Measurements from ENCODE around the gene SYVN1. TPM values are rescaled to one million over a fixed set of nuclear protein-coding genes. Genes with fewer than 3 reads are reported as not detected.

SYVN1 gene
- total and polyA plus RNA-seq, 10 of the 15 experiments (the other 5 are each of a cell fraction or from before 2014, with no cell fraction given): 0.79 to 63.6 (median 20.1) TPM

- TF ChIP-seq RELB (IDR thresholded peaks at IDR 0.05; ENCODE audit: low read depth) (peak; percentile 91), HCFC1 (IDR thresholded peaks at IDR 0.05; ENCODE audit: low read length) (peak; percentile 75), ELK1 (IDR thresholded peaks at IDR 0.05; ENCODE audit: low read depth, low read length) (no peak; the same call in 1 of the 2 replicates), SMAD5 (IDR thresholded peaks at IDR 0.05; ENCODE audit: low read depth) (peak; percentile 92), TCF12 (IDR thresholded peaks at IDR 0.05; ENCODE audit: low read depth, low read length) (0 out of 2 replicates have a peak, but pooled peaks have one; percentile 34), BRCA1 (IDR thresholded peaks at IDR 0.05; ENCODE audit: low read depth, low read length) (0 out of 2 replicates have a peak, but pooled peaks have one; percentile 37), CHD2 (IDR thresholded peaks at IDR 0.05; ENCODE audit: borderline replicate concordance, low read depth, low read length) (peak; percentile 52; the same call in 1 of the 2 replicates), TCF3 (IDR thresholded peaks at IDR 0.05; ENCODE audit: borderline replicate concordance, insufficient read depth, low read depth, low read length) (peak; percentile 17; the same call in 1 of the 2 replicates), PAX5 (IDR thresholded peaks at IDR 0.05; ENCODE audit: borderline replicate concordance, low read depth, low read length) (peak; percentile 47; the same call in 1 of the 2 replicates), NR2C2 (IDR thresholded peaks at IDR 0.05; ENCODE audit: borderline replicate concordance, control insufficient read depth, insufficient read length, low read depth) (no peak), NKRF (conservative IDR thresholded peaks at IDR 0.05) (peak; percentile 47), ATF7 (IDR thresholded peaks at IDR 0.05; ENCODE audit: low read depth) (peak; percentile 64), PML (IDR thresholded peaks at IDR 0.05; ENCODE audit: low read length) (peak; percentile 84), NBN (IDR thresholded peaks at IDR 0.05) (no peak; the same call in none of the 2 replicates), MXI1 (IDR thresholded peaks at IDR 0.05; ENCODE audit: low read depth, low read length) (peak; percentile 71; the same call in 1 of the 2 replicates), REST (IDR thresholded peaks at IDR 0.05; ENCODE audit: low read depth, low read length) (0 out of 2 replicates have a peak, but pooled peaks have one; percentile 8), JUNB (IDR thresholded peaks at IDR 0.05) (no peak), BMI1 (IDR thresholded peaks at IDR 0.05; ENCODE audit: borderline replicate concordance) (no peak), SIN3A (IDR thresholded peaks at IDR 0.05; ENCODE audit: low read depth, low read length) (peak; percentile 94)
Measured at GRCh38 chr11:65121865-65122696, 12.2 kb downstream of the SYVN1 start, which contains the start of the genes FAU and MRPL49 (continued).
